DMS114 treated with DMSO at 0.1 percent for 48 hours (cell line): ENCODE results near the gene SMAD3.
"Not testable (repeated sequence)": the region's sequence is repeated elsewhere in the genome, so short reads cannot be mapped to it uniquely, and the experiment has no call there.

Source experiments
- DNase-seq: peaks from one replicate; lab custom pipeline; 2025; ENCODE audit not compliant: unreplicated experiment; lab: John Stamatoyannopoulos, UW

SMAD3 gene

GRCh38 chr15:67065531-67066005 lies at the start of gene SMAD3:
Gene SMAD3 (plus strand): TSS chr15:67065602. CDS start chr15:67066155, 553 bp downstream.
- DNase-seq, result peak; percentile 49

- DNase-seq, result no peak
Observed at GRCh38 chr15:67017311-67017710, 48.1 kb upstream of the SMAD3 start.

GRCh38 chr15:67018026-67018425 lies 47.4 kb upstream of the SMAD3 start:
- no peak for DNase-seq

GRCh38 chr15:67018441-67018840 lies 47.0 kb upstream of the SMAD3 start:
- no peak for DNase-seq

- no peak for DNase-seq
Observed at GRCh38 chr15:67019069-67019468, 46.3 kb upstream of the SMAD3 start.

GRCh38 chr15:67019884-67020520 lies 45.4 kb upstream of the SMAD3 start:
- DNase-seq, result no peak

- not testable (repeated sequence) for DNase-seq
Observed at GRCh38 chr15:67020668-67021067, 44.7 kb upstream of the SMAD3 start.

- no peak for DNase-seq
Observed at GRCh38 chr15:67021455-67021854, 43.9 kb upstream of the SMAD3 start.

- no peak for DNase-seq
Observed at GRCh38 chr15:67022587-67023105, 42.8 kb upstream of the SMAD3 start.

- DNase-seq, result no peak
Observed at GRCh38 chr15:67023517-67024313, 41.7 kb upstream of the SMAD3 start.

GRCh38 chr15:67024314-67024997 lies 40.9 kb upstream of the SMAD3 start:
- no peak for DNase-seq

GRCh38 chr15:67024998-67025368 lies 40.4 kb upstream of the SMAD3 start:
- DNase-seq, result no peak

- DNase-seq, result no peak
Observed at GRCh38 chr15:67025719-67026609, 39.4 kb upstream of the SMAD3 start.

GRCh38 chr15:67026610-67026967 lies 38.8 kb upstream of the SMAD3 start:
- no peak for DNase-seq

- not testable (repeated sequence) for DNase-seq
Observed at GRCh38 chr15:67028440-67028839, 37.0 kb upstream of the SMAD3 start.

GRCh38 chr15:67030036-67030762 lies 35.2 kb upstream of the SMAD3 start:
- DNase-seq, result no peak

GRCh38 chr15:67031331-67031730 lies 34.1 kb upstream of the SMAD3 start:
- no peak for DNase-seq

GRCh38 chr15:67032608-67033007 lies 32.8 kb upstream of the SMAD3 start:
- DNase-seq, result no peak

- no peak for DNase-seq
Observed at GRCh38 chr15:67033012-67033411, 32.4 kb upstream of the SMAD3 start.

GRCh38 chr15:67033571-67034044 lies 31.8 kb upstream of the SMAD3 start:
- no peak for DNase-seq
